ENCODE data around the gene DENND5B.
"Not testable (repeated sequence)": the region's sequence is repeated elsewhere in the genome, so short reads cannot be mapped to it uniquely, and the experiment has no call there.

The DENND5B gene

DNA sequence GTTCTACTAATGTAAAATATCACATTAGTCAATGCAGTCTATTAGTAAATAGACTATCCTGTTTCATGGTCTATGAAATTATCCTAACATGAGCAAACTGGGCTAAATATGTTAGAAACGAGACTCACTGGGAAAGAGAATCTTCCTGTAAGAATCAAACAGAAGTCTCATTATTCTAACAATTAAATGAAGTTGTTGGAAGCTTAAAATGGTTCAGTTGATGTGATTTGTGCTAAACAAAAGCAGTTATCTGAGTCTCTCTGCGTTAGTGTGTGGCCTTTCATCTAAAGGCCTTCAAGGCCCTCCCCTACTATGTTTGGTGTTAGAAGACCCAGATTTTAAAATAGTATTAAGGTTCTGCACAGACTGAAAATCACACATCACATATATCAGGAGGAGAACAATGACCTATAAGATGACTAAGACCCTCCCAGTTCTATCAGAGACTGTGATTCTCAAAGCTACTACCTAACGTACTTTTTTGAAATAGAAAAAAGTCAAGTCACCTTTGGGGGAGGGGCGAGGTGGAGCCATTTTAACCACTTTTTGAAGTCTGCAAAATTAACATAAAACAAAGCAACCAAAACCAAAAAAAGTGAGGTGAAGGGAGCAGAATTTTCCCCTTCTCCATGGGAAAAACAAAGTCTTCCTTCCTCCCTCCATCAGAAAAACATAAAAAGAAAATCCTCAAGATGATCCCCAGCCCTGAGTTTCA, 82.3 kb downstream of the DENND5B start:
- H3K4me1 ChIP-seq (ENCODE audit: control insufficient read depth, insufficient read depth, low read length): peaks cover 3% of the 10 kb centered on the region
- H3K4me3 ChIP-seq (ENCODE audit: low read length): no peak overlapping the region
- no peaks in the 10 kb centered on the region for H3K27me3 ChIP-seq (ENCODE audit: control insufficient read depth, insufficient read depth, low read length)
- no peaks in the 10 kb centered on the region for H3K36me3 ChIP-seq (ENCODE audit: control insufficient read depth, insufficient read depth, low read length)
- H3K9ac ChIP-seq (ENCODE audit: low read length): no peak overlapping the region
- no peak overlapping the region for H3K27ac ChIP-seq (ENCODE audit: low read depth, low read length)

DNA sequence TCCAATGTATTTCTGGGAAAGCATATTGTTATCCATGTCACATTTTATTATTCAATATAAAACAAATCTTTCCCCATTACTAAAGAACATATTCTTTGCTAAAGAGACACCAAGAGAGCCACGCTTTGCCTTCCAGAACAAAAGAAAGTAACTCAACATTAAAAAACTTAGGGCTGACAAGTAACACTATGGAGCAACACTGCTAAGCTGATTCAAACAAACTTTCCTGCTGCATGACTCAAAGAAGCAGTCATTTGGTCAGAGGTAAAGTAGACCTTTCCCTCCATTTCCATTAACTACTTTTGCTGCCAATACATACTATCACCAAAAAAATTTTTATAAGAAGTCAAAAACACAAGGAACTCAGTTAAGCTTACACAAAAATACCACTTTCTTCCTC, 83.0 kb downstream of the DENND5B start:
- H3K4me3 ChIP-seq (ENCODE audit: low read length): no peak overlapping the region
- no peak overlapping the region for H3K9ac ChIP-seq (ENCODE audit: low read length)
- H3K27me3 ChIP-seq (ENCODE audit: control insufficient read depth, insufficient read depth, low read length): no peaks in the 10 kb centered on the region
- H3K27ac ChIP-seq (ENCODE audit: low read depth, low read length): no peak overlapping the region
- no peaks in the 10 kb centered on the region for H3K36me3 ChIP-seq (ENCODE audit: control insufficient read depth, insufficient read depth, low read length)
- H3K4me1 ChIP-seq (ENCODE audit: control insufficient read depth, insufficient read depth, low read length): peaks cover 3% of the 10 kb centered on the region

DNA sequence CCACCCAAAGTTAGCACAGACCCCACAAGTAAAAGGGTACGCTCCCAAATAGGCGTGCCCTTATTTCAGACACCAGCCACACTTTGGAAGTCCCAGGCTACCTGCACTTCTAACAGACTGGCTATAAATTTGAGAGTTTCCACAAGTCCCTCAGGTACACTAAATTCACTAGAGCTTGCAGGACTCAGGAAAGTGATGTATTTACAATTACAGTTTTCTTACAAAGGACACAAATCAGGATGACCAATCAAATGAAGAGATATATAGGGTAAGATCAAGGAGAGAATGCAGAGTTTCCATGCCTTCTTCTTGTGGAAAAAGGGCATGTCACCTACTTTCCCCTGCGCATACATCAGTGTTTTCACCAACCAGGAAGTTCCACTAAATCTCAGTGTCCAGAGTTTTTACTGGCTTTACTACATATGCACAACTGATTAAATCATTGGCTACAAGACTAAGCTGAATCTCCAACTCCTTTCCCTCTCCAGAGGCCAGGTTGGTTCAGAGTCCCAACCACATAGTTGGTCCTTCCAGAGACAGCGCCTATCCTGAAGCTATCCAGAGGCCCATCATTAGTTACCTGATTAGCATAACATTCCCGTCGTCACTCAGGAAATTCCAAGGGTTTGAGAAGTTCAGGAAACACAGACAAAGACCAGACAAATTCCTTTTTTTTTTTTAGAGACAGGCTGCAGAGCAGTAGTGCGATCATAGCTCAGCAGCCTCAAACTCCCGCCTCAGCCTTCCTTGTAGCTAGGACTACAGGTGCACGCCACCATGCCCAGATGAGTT, 84.2 kb downstream of the DENND5B start:
- Histone ChIP-seq H3K36me3 (ENCODE audit: control insufficient read depth, insufficient read depth, low read length) (no peaks in the 10 kb centered on the region), H3K4me1 (ENCODE audit: control insufficient read depth, insufficient read depth, low read length) (peaks cover 3% of the 10 kb centered on the region), H3K9ac (ENCODE audit: low read length) (no peak overlapping the region), H3K4me3 (ENCODE audit: low read length) (no peak overlapping the region), H3K27ac (ENCODE audit: low read depth, low read length) (no peak overlapping the region), H3K27me3 (ENCODE audit: control insufficient read depth, insufficient read depth, low read length) (no peaks in the 10 kb centered on the region)

DNA sequence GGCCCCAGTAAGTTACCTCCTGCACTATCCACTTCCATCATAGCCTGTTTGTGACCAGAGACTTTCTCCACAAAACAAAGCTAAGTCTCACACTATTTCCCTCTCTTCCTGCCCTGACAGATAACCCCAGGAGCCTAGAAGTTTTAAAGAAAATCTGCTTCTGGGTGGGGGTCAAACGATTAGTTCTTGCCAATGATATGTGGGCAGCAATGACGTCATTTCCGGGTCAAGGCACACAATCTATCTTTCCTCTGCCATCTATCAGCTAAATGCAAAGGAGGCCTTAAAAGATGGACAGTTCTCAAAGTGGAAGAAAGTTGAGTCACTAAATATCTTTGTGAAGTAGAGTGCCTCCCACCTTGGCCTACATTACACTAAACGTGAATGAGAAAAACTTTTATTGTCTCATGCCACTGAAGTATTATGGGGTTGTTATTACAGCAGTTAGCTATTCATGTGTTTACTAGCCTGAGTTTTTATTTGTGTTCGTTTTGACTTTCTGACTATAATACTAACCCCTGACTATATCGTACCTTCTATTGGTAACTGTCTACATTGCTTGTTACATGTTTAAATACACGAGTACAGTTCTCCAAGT, 86.2 kb downstream of the DENND5B start:
- no peaks in the 10 kb centered on the region for H3K36me3 ChIP-seq (ENCODE audit: control insufficient read depth, insufficient read depth, low read length)
- no peak overlapping the region for H3K9ac ChIP-seq (ENCODE audit: low read length)
- H3K4me1 ChIP-seq (ENCODE audit: control insufficient read depth, insufficient read depth, low read length): peaks cover 2% of the 10 kb centered on the region
- no peak overlapping the region for H3K27ac ChIP-seq (ENCODE audit: low read depth, low read length)
- no peak overlapping the region for H3K4me3 ChIP-seq (ENCODE audit: low read length)
- no peaks in the 10 kb centered on the region for H3K27me3 ChIP-seq (ENCODE audit: control insufficient read depth, insufficient read depth, low read length)

DNA sequence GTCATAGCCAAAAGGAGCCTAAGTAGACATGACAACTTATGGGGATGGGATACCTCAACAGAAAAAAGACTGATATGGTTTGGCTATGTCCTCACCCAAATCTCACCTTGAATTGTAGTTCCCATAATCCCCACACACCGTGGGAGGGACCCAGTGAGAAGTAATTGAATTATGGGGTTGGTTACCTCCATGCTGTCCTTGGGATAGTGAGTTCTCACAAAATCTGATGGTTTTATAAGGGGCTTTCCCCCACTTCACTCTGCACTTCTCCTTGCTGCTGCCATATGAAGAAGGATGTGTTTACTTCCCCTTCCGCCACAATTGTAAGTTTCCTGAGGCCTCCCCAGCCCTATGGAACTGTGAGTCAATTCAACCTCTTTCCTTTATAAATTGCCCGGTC, 89.9 kb downstream of the DENND5B start:
- H3K27ac ChIP-seq (ENCODE audit: low read depth, low read length); H3K27me3 ChIP-seq (ENCODE audit: control insufficient read depth, insufficient read depth, low read length); H3K4me3 ChIP-seq (ENCODE audit: low read length); H3K9ac ChIP-seq (ENCODE audit: low read length); H3K4me1 ChIP-seq (ENCODE audit: control insufficient read depth, insufficient read depth, low read length); H3K36me3 ChIP-seq (ENCODE audit: control insufficient read depth, insufficient read depth, low read length): not testable (repeated sequence)

DNA sequence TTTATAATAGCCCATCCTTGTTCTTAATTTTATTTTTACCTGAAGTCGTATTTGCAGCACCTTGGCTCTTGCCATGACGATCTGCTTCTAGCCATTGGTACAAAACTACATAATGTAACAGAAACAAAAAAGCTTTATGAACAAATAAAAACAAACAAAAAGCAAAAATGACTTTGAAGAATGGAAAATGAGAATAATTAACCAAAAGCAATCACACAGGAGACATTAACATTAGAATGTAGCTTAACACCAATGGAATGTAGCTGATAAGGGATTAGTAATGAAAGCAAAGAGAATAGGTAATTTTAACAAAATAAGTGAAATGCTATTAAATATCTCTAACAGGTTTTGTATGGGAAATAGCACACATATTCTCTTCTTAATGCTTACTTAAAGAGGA, 91.4 kb downstream of the DENND5B start:
- no peak overlapping the region for H3K4me3 ChIP-seq (ENCODE audit: low read length)
- H3K4me1 ChIP-seq (ENCODE audit: control insufficient read depth, insufficient read depth, low read length): peaks cover 3% of the 10 kb centered on the region
- no peaks in the 10 kb centered on the region for H3K27me3 ChIP-seq (ENCODE audit: control insufficient read depth, insufficient read depth, low read length)
- H3K9ac ChIP-seq (ENCODE audit: low read length): no peak overlapping the region
- H3K27ac ChIP-seq (ENCODE audit: low read depth, low read length): no peak overlapping the region
- no peaks in the 10 kb centered on the region for H3K36me3 ChIP-seq (ENCODE audit: control insufficient read depth, insufficient read depth, low read length)

DNA sequence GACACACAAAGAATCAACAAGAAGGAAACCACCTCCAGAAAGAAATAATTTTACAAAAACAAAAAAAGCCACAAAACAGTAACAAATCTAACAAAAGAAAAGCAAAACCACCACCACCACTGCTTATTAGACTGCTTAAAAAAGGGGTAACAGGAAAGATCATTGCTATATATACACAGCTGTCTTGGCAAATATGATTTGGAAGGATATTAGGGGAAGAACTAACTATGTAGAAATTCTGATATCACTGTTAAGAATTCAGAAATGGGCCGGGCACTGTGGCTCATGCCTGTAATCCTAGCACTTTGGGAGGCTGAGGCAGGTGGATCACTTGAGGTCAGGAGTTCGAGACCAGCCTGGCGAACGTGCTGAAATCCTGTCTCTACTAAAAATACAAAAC, 92.5 kb downstream of the DENND5B start:
- Histone ChIP-seq H3K9ac (ENCODE audit: low read length) (no peak overlapping the region), H3K4me1 (ENCODE audit: control insufficient read depth, insufficient read depth, low read length) (peaks cover 3% of the 10 kb centered on the region), H3K27ac (ENCODE audit: low read depth, low read length) (no peak overlapping the region), H3K36me3 (ENCODE audit: control insufficient read depth, insufficient read depth, low read length) (no peaks in the 10 kb centered on the region), H3K27me3 (ENCODE audit: control insufficient read depth, insufficient read depth, low read length) (no peaks in the 10 kb centered on the region), H3K4me3 (ENCODE audit: low read length) (no peak overlapping the region)

DNA sequence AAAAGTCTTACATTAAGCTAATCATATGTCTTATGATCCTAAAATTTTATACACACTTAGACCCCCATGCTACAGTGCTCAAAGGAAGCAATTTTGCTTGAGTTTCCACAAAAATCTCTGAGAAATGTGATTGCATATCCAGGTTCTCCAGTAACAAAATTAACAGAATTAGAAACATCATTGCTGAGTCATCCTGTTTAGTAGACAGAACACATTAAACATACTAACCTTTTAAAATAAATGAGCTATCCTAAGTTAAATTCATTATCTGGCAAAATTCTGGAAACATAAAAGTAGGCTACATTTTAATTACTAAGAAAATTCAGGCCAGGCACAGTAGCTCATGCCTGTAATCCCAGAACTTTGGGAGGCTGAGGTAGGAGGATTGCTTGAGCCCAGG, 94.7 kb downstream of the DENND5B start:
- Histone ChIP-seq H3K9ac (ENCODE audit: low read length) (no peak overlapping the region), H3K4me3 (ENCODE audit: low read length) (no peak overlapping the region), H3K27ac (ENCODE audit: low read depth, low read length) (no peak overlapping the region), H3K4me1 (ENCODE audit: control insufficient read depth, insufficient read depth, low read length) (peaks cover 5% of the 10 kb centered on the region), H3K27me3 (ENCODE audit: control insufficient read depth, insufficient read depth, low read length) (no peaks in the 10 kb centered on the region), H3K36me3 (ENCODE audit: control insufficient read depth, insufficient read depth, low read length) (no peaks in the 10 kb centered on the region)

DNA sequence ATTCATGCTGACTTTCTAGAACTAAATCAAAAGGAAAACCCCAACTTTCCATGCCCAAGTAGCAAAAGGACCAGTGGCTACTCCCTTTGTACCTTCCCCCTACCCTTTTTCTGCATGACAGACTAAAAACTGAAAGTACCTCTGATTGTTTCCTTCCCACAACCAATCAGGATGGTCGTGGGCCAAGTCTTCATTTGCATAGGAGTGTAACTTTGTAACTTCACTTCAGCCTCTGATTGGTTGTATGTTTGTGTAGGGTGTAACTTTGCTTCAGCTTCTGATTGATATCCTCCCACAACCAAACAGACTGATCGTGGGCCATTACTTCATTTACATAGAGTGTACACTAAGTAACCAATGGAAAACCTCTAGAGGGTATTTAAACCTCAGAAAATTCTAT, 96.5 kb downstream of the DENND5B start:
- H3K27me3 ChIP-seq (ENCODE audit: control insufficient read depth, insufficient read depth, low read length): no peaks in the 10 kb centered on the region
- no peak overlapping the region for H3K27ac ChIP-seq (ENCODE audit: low read depth, low read length)
- peaks cover 5% of the 10 kb centered on the region for H3K4me1 ChIP-seq (ENCODE audit: control insufficient read depth, insufficient read depth, low read length)
- no peaks in the 10 kb centered on the region for H3K36me3 ChIP-seq (ENCODE audit: control insufficient read depth, insufficient read depth, low read length)
- no peak overlapping the region for H3K4me3 ChIP-seq (ENCODE audit: low read length)
- no peak overlapping the region for H3K9ac ChIP-seq (ENCODE audit: low read length)

DNA sequence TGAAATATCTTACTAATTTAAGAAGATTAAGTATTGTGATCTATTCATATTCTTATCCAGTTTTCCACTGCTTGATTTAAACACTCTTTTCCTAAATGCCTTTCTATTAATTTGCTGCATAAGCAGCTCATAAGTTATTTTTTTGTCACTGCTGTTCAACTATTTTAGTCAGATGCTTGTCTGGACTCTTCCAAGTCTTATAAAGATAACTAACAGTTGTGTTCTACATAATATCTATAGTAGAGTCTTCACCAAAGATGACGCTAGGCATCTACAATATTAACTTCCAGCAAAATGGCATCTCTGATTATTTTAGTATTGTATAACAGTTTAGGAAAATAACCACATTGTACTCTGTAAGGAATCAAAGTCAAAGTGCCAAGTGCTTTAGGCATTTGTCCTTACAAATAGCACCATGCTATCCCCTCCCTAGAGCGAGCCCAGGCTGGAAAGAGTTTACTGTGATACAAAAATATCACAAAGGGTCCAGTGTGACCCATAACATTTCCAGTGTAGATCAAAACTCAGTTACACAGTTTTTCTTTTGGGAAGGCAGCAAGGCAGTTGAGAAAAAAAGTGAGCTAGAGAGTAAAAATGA, 98.2 kb downstream of the DENND5B start:
- Histone ChIP-seq H3K36me3 (ENCODE audit: control insufficient read depth, insufficient read depth, low read length) (no peaks in the 10 kb centered on the region), H3K27me3 (ENCODE audit: control insufficient read depth, insufficient read depth, low read length) (no peaks in the 10 kb centered on the region), H3K4me1 (ENCODE audit: control insufficient read depth, insufficient read depth, low read length) (peaks cover 2% of the 10 kb centered on the region), H3K9ac (ENCODE audit: low read length) (no peak overlapping the region), H3K4me3 (ENCODE audit: low read length) (no peak overlapping the region), H3K27ac (ENCODE audit: low read depth, low read length) (no peak overlapping the region)

DNA sequence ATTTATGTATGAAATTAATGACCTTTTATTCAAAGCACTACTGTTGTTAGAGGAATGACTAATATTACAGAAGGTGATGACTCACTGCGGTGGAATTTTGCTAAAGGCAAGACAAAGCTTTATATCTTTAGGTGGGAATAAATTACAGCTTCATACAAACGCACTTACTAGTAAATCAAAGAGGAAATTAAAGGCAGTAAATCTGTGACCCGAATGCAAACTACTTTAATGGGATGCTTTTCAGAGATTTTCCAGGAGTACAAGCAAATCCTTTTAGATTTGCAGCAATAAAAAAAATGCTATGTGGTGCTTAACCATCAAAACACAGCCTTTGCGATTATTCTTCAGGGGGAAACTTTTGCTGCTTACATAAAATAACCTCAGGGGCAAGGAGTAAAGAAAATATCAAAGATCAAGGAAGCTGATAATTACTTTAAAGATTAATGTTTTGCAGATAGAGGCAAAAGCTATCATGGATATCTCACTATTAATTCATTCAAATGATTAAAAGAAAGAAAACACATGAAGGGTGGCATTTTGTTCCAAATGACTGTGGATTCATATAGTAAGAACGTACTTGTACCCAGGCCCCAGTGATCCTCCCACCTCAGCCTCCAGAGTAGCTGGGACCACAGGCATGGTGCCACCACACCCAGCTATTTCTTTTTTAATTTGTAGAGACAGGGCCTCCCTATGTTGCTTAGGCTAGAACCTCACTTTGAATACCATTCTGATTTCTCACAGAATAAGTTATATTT, 98.9 kb downstream of the DENND5B start:
- Histone ChIP-seq H3K9ac (ENCODE audit: low read length) (no peak overlapping the region), H3K27ac (ENCODE audit: low read depth, low read length) (no peak overlapping the region)

DNA sequence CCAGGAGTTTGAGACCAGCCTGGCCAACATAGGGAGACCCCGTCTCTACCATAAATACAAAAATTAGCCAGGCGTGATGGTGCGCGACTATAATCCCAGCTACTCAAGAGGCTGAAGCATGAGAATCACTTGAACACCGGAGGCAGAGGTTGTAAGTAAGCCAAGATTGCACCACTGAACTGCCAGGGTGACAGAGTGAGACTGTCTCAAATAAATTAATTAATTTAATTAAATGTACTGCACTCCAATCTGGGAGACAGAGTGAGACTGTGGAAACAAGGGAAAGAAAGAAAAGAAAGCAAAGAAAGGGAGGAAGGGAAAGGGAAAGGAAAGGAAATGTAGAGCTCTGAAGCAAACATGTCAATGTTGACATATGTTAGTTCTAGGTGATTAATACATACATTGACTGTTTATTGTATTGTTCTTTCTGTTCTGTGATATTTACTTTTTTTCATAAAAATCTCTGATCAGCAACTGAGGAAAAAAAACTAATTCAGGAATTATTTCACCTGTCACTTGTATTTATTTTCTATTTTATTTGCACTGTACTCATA, 99.6 kb downstream of the DENND5B start:
- no peak overlapping the region for H3K9ac ChIP-seq (ENCODE audit: low read length)
- H3K27me3 ChIP-seq (ENCODE audit: control insufficient read depth, insufficient read depth, low read length): no peaks in the 10 kb centered on the region

More for the DNA sequence above, 98.9 kb downstream of the DENND5B start:
- no peak overlapping the region for H3K4me3 ChIP-seq (ENCODE audit: low read length)
- no peaks in the 10 kb centered on the region for H3K27me3 ChIP-seq (ENCODE audit: control insufficient read depth, insufficient read depth, low read length)
- no peaks in the 10 kb centered on the region for H3K36me3 ChIP-seq (ENCODE audit: control insufficient read depth, insufficient read depth, low read length)
- peaks cover 2% of the 10 kb centered on the region for H3K4me1 ChIP-seq (ENCODE audit: control insufficient read depth, insufficient read depth, low read length)

More for the DNA sequence above, 99.6 kb downstream of the DENND5B start:
- H3K4me3 ChIP-seq (ENCODE audit: low read length): no peak overlapping the region
- H3K27ac ChIP-seq (ENCODE audit: low read depth, low read length): no peak overlapping the region
- peaks cover 2% of the 10 kb centered on the region for H3K4me1 ChIP-seq (ENCODE audit: control insufficient read depth, insufficient read depth, low read length)
- H3K36me3 ChIP-seq (ENCODE audit: control insufficient read depth, insufficient read depth, low read length): no peaks in the 10 kb centered on the region

Data from rectal smooth muscle tissue (tissue), 1 donor.